ENCODE measurements around the gene PRPF6.
"Not testable (repeated sequence)": the region's sequence is repeated elsewhere in the genome, so short reads cannot be mapped to it uniquely, and the experiment has no call there.

Gene PRPF6

DNA sequence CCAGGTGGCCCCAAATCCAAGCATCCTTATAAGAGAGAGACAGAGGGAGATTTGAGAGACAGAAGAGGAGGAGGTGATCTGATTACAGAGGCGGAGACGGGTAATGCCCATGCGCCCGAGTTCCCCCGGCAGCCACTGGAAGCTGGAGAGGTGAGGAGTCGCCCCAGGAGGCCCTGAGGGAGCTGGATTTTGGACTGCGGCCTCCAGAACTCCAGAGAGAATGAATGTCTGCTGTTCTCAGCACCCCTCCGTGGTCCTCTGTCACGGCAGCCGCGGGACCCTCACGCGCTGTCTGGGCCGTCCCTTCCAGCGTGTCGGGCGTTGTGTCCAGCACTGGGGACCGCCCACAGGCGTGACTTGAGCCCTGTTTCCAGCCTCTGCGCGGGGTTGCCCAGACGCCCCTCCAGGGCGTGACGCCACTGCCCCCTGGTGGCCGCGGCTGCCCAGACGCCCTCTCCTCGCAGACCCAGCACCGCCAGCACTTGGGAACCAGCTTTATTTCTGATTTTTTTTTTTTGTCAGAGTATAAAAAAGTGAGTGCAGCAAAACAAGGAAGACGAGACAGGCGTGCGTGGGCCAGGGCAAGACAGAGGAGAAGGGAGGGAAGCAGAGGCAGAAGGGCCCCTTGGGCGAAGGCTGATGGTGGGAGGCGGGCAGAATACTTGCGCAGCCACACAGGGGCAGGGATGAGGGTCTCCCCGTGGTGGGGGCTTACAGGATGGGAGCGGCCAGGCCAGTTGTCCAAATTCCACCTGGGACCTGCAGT lies 7.1 kb upstream of the PRPF6 start:
- peak; percentile 74 for DNase-seq (ENCODE audit: low read depth)
- H3K4me3 ChIP-seq (ENCODE audit: low read length) = peak overlapping the region; percentile 63
- TF ChIP-seq, protein P1, sequence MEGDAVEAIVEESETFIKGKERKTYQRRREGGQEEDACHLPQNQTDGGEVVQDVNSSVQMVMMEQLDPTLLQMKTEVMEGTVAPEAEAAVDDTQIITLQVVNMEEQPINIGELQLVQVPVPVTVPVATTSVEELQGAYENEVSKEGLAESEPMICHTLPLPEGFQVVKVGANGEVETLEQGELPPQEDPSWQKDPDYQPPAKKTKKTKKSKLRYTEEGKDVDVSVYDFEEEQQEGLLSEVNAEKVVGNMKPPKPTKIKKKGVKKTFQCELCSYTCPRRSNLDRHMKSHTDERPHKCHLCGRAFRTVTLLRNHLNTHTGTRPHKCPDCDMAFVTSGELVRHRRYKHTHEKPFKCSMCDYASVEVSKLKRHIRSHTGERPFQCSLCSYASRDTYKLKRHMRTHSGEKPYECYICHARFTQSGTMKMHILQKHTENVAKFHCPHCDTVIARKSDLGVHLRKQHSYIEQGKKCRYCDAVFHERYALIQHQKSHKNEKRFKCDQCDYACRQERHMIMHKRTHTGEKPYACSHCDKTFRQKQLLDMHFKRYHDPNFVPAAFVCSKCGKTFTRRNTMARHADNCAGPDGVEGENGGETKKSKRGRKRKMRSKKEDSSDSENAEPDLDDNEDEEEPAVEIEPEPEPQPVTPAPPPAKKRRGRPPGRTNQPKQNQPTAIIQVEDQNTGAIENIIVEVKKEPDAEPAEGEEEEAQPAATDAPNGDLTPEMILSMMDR (conservative IDR thresholded peaks at IDR 0.05; ENCODE audit: low read length) = peak; percentile 80

DNA sequence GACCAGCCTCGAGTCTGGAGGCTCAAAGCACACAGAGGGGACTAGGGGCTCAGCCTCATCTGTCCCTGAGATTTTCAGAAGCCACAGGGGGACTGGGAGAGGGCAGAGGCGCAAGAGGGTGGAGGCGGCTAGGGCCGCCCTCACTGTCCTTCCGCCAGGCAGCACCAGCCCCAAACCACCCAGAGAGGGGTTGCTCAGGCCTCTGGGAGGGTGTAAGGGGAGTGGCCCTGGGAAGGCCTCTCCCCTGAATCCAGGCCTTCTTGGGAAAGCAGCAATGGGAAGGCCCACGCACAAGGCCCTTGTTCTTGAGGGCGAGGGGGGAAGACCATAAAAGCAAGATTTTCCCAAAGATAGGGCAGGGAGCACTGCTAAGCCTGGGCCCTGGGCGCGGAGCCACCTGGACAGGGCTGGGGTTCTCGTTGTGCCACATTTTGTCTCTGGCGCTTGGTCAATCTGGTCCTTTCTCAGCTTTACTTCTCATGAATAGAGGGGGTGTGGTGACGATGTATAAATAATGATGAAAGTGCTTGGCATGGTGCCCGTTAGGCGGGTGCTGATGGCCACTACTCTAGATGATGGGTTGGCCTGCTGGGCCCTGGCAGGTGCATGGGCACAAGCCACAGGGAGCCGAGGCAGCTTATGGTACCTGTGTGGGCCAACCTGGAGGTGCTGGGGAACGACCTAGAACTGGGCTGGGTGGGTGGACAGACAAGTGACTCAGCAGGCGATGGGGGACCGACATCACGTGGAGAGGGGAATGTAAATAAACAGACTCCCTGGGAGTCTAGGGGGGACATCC lies 6.3 kb upstream of the PRPF6 start:
- no peak overlapping the region for H3K4me3 ChIP-seq (ENCODE audit: low read length)
- TF ChIP-seq, protein P1 (conservative IDR thresholded peaks at IDR 0.05; ENCODE audit: low read length) = no peak
- no peak for DNase-seq (ENCODE audit: low read depth)

DNA sequence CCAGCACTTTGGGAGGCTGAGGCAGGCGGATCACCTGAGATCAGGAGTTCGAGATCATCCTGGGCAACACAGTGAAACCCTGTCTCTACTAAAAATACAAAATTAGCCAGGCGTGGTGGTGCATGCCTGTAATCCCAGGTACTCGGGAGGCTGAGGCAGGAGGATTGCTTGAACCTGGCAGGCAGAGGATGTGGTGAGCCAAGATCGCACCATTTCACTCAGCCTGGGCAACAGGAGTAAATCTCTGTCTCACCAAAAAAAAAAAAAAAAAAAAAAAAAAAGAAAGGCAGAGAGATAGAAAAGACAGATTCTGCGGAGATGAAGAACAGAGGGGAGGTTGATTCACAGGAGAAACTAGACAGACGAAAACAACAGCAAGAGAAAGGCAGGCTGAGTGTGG lies 4.4 kb upstream of the PRPF6 start:
- not testable (repeated sequence) for DNase-seq (ENCODE audit: low read depth); H3K4me3 ChIP-seq (ENCODE audit: low read length)

DNA sequence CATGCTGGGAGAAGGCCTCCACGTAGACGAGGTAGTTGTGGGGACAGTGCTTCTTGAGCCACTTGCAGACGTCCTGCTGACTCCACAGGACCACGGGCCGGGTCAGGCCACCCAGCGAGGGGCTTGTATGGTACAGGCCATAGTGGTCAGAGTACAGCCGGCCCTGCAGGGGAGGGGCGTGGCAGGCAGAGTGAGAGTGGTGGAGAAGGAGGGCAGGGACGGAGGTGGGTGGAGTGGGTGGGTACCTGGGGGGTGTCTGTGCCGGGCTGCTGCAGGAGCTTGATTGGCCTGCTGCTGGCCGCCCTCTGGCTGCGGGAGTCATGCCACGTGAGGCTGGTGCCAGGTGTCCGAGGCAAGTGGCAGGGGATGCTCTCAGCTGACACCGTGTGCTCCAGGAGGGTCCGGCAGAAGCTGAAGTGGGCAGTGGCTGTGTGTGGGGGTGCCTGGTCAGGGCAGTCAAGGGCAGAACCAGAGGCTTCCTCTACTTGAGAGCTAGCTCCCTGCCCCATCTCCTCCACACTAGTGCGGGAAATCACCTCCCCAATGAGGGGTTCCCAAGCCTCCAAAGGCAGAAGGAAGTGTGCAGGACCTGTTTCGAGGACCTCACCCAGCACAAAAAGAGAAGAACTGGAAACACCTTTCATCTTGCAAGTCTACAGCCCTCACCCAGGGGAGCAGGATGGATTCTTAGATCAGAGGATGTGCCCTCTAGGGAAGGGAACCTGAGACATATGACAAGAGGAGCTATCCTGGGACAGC lies 3.8 kb upstream of the PRPF6 start:
- TF ChIP-seq, protein P1 (conservative IDR thresholded peaks at IDR 0.05; ENCODE audit: low read length) = no peak
- no peak for DNase-seq (ENCODE audit: low read depth)
- H3K4me3 ChIP-seq (ENCODE audit: low read length) = no peak overlapping the region

DNA sequence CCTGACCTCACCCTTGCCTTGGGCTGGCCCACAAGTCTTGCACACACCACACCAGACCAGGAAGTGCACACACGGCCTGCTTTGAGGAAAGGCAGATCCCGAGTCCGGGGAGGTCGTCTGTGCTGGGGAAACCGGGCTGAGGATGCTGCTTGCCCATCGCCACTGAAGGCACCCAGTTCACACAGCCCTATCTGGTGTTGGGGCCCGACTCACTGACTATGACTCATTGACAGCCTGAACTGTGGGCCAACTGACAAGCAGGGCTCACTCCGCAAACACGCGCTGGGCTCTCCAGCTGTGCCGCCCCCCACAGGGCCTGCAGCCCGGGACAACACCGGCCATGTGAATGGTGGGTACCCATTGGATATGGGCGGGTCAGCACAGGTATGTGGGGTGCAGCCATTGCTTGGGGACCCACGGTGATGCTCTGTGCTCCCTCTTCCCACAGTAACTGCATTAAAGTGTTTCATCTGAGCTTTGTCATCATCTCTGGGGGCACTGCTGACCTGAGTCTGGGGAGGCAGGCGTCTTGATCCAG lies 3.1 kb upstream of the PRPF6 start:
- H3K4me3 ChIP-seq (ENCODE audit: low read length) = no peak overlapping the region
- TF ChIP-seq, protein P1 (conservative IDR thresholded peaks at IDR 0.05; ENCODE audit: low read length) = no peak
- DNase-seq (ENCODE audit: low read depth) = peak; percentile 32

DNA sequence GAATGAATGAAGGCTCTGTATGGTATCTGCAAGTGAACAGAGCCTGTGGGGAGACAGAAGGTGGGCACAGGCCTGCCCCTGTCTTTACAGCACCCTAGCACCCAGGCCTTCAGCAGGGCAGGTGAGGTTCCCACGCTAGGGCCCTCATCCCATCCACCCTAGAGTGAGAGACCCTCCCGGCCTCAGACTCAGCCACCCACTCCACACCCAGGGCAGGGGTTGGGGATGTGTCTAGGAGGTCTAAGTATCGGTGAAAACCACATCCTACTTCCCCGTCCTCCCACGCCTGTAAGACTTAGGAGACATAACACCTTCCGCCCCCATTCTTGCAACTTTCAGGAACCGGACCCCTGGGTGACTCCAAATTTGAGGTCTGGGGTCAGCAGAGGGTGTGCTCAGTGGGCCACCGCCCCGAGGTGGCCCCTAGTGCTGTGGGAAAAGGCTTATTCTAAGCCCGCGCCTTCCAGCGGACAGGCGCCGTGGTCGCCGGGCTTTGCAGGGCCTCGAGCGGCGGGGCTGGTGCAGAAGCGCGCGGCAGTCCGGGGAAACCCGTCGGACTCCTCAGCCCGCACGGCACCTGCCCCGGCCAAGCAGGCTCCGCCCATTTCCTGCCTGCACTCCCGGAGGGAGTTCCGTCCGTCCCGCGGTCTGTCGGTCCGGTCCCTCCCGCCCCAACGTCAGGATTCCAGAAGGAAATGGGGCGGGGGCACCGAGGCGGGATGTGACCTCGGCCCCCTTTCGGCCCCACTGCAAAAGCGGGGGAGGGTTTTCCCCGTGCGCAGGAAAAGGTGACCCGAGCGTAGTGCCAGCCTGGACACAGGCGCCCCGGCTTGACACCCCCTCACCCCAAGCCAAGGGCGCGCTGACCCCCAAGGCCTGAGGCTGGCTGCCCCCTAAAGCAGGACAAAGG lies 2.4 kb upstream of the PRPF6 start:
- TF ChIP-seq, protein P1 (conservative IDR thresholded peaks at IDR 0.05; ENCODE audit: low read length) = no peak
- peak overlapping the region; percentile 58 for H3K4me3 ChIP-seq (ENCODE audit: low read length)
- DNase-seq (ENCODE audit: low read depth) = peak; percentile 33
